ENCODE measurements around the gene ADAR. TPM values are rescaled to one million over a fixed set of nuclear protein-coding genes. Genes with fewer than 3 reads are reported as not detected.

The ADAR gene
- 70.2 and 74.2 TPM in 2 replicates for total RNA-seq

GRCh38 chr1:154607609-154608396 lies at the start of gene ADAR:
ADAR (minus strand) TSS chr1:154608186; CDS start chr1:154608006, 180 bp downstream.

DNA sequence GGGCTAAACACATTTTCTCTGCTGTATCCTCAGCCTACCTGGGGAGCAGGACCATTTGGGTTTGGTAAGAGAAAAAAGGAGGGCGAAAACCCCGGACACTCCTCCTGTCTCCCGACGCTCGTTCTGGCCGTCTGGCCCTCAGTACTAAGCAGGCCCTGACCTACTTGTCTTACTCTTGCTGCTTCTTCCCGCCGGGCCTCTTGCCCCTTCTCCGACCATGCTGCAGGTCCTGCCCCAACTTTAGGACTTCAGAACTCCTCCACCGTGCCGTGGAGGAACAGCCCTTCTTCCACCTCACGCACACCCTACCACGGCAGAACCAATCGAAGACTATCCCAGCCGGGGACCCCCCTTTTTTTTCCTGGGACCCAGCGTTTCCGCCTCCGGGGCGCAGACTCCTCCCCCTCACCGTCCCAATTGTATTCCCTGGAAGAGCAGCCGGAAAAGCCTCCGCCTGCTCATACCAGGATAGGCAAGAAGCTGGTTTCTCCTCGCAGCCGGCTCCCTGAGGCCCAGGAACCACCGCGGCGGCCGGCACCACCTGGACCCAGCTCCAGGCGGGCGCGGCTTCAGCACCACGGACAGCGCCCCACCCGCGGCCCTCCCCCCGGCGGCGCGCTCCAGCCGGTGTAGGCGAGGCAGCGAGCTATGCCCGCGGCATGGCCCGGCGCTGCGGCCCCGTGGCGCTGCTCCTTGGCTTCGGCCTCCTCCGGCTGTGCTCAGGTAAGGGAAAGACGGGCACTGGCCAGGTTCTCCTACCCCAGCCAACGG lies 40.4 kb downstream of the ADAR start, which contains the start of gene CHRNB2:
TSS of gene CHRNB2 (plus strand) at position 393 of the 771 bp plus-strand sequence. CDS start at position 660, 267 bp downstream.

GRCh38 chr1:154557939-154558719 lies 49.9 kb downstream of the ADAR start, which contains the start of gene UBE2Q1:
UBE2Q1 (minus strand) TSS chr1:154558662; CDS start chr1:154558553, 109 bp downstream.

Other genes with a start within 250 kb of the ADAR start
- gene IL6R, start 202.8 kb downstream of the ADAR start, total RNA-seq: 9.3 and 11.9 TPM in 2 replicates
- not detected in 2 replicates for gene TDRD10, start 106.0 kb downstream of the ADAR start, total RNA-seq
- under 0.01 and 0.12 TPM in 2 replicates for gene SHE, start 105.8 kb downstream of the ADAR start, total RNA-seq
- gene UBE2Q1, start 49.5 kb downstream of the ADAR start, total RNA-seq: 23.4 and 31.7 TPM in 2 replicates
- under 0.01 TPM in 1 of 2 replicates, not detected in the other for gene CHRNB2, start 40.4 kb downstream of the ADAR start, total RNA-seq